ENCODE data around the gene VAV3.

- TF ChIP-seq CTCF (IDR thresholded peaks at IDR 0.05) (no peak), POLR2A (IDR thresholded peaks at IDR 0.05) (no peak)
These were observed 98.1 kb downstream of the VAV3 start for GRCh38 chr1:107866870-107867269.
